Lower leg skin (tissue), 3 donors: ENCODE measurements around the gene GTPBP2.

ENCODE experiments used
- CTCF ChIP-seq, 3 donors: fragments of 450-650 bp; IDR thresholded peaks; one replicate each; pipeline ENCODE4 v1.5.1; 2016; ENCODE audit warnings: antibody characterized with exemption in 3 of 3, mild to moderate bottlenecking in 3 of 3, moderate library complexity in 2 of 3
- POLR2A ChIP-seq, 2 donors: fragments of 450-650 bp; IDR thresholded peaks; one replicate each; pipeline ENCODE4 v1.6.1; 2016 to 2017; ENCODE audit warnings: antibody characterized with exemption in 2 of 2, mild to moderate bottlenecking in 1 of 2, moderate library complexity in 1 of 2

GRCh38 chr6:43647613-43648012, 18.5 kb upstream of the GTPBP2 start:
- no peak for TF ChIP-seq CTCF (IDR thresholded peaks at IDR 0.05)
- TF ChIP-seq POLR2A (IDR thresholded peaks at IDR 0.05), result no peak
